Esophagus muscularis mucosa (tissue), 4 donors: ENCODE results near the gene MYCN. TPM values are rescaled to one million over a fixed set of nuclear protein-coding genes. Genes with fewer than 3 reads are reported as not detected.
"Not testable (repeated sequence)": the region's sequence is repeated elsewhere in the genome, so short reads cannot be mapped to it uniquely, and the experiment has no call there.

Experiments
- DNase-seq: peaks from one replicate; pipeline ENCODE4 v3.0.0-alpha.2; 2017; ENCODE audit errors: extremely low spot score
- H3K27ac ChIP-seq, 4 donors: fragments of 200-600 bp; sonication (generic); replicated peaks in 1 of 4; 1 replicate in 3 of 4; 2 replicates in 1 of 4; pipeline ENCODE4 v1.5.1; 2016 to 2019; ENCODE audit warnings: mild to moderate bottlenecking in 1 of 4
- H3K27me3 ChIP-seq, 4 donors: fragments of 200-600 bp; sonication (generic); one replicate each; pipeline versions ENCODE4 v1.5.1 to v1.6.0; 2016 to 2019
- H3K36me3 ChIP-seq, 4 donors: fragments of 200-600 bp; sonication (generic); one replicate each; pipeline ENCODE4 v1.5.1; 2016 to 2019
- H3K4me1 ChIP-seq, 4 donors: fragments of 200-600 bp; sonication (generic); one replicate each; pipeline ENCODE4 v1.5.1; 2016 to 2019
- H3K4me3 ChIP-seq, 4 donors: fragments of 200-600 bp; sonication (generic); 1 replicate in 2 of 4; 2 replicates in 2 of 4; pipeline ENCODE4 v1.5.1; 2016 to 2019; ENCODE audit warnings: mild to moderate bottlenecking in 4 of 4, moderate library complexity in 1 of 4
- H3K9me3 ChIP-seq, 4 donors: fragments of 200-600 bp; sonication (generic); 1 replicate in 3 of 4; 2 replicates in 1 of 4; pipeline ENCODE4 v1.5.1; 2016 to 2019
- EP300 ChIP-seq: sonication (generic); formaldehyde crosslinking; IDR thresholded peaks from one replicate; pipeline ENCODE4 v1.6.1; 2017; ENCODE audit warnings: antibody characterized with exemption
- POLR2A ChIP-seq: fragments of 450-650 bp; IDR thresholded peaks from one replicate; pipeline ENCODE4 v1.6.1; 2017; ENCODE audit warnings: antibody characterized with exemption, moderate library complexity, mild to moderate bottlenecking, low read depth
- POLR2AphosphoS5 ChIP-seq, 2 donors: sonication (generic); formaldehyde crosslinking; IDR thresholded peaks; one replicate each; pipeline ENCODE4 v1.6.1; 2017; ENCODE audit warnings: antibody characterized with exemption in 2 of 2
- WGBS: methylation state at CpG from one replicate; pipeline ENCODE4 v1.1.5; 2018; 5-methylcytosine and 5-hydroxymethylcytosine counted together
- intact Hi-C: fragments of 100-400 bp; cut with DNase I; formaldehyde crosslinking; loops from one replicate; pipeline ENCODE4 v1.15.1; 2023
- total RNA-seq, 4 donors: library from RNA; depleted of rRNA; stranded (reverse); fragments of >200 nt; gene quantifications; one replicate each; pipeline versions ENCODE4 v1.1.0 to v1.2.1, GENCODE V29; 2016
- TF ChIP-seq, protein P1 (sequence below), 3 experiments: fragments of 200-600 bp in 2 of 3; fragments of 450-650 bp in 1 of 3; sonication (generic) in 2 of 3; IDR thresholded peaks; one replicate each; pipeline ENCODE4 v1.5.1; 2017 to 2019; ENCODE audit warnings: antibody characterized with exemption in 3 of 3, mild to moderate bottlenecking in 2 of 3, moderate library complexity in 1 of 3

Gene MYCN
- total RNA-seq, 4 donors from 2014 or later: 0.83 to 1.2 (median 1.1) TPM

DNA sequence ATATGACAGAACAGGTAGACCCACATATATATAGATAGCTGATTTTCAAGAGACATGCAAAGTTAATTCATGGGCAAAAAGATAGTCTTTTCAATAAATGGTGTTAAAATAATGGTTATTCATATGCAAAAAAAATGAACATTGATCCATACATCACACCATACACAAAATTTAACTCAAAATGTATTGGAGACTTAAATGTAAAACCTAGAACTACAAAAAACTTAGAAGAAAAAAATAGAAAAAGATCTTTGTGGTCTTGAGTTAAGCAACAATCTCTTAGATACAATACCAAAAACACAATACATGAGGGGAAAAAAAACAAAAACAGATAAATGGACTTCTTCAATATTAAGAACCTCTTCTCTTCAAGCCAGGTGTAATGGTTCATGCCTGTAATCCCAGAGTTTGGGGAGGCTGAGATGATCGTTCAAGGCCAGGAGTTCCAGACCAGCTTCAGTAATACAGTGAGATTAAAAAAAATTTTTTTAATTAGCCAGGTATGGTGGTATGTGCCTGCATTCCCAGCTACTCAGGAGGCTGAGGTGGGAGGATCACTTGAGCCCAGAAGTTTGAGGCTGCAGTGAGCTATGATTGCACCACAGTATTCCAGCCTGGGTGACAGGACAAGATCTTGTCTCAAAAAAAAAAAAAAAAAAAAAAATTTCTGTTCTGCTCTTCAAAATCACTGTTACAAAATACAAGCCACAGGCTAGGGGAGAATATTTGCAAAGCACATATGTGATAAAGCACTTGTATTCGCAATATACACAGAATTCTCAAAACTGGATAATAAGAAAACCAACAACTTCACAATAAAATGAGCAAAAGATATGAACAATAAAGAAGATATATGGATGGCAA lies 32.7 kb upstream of the MYCN start:
- Histone ChIP-seq H3K4me1 (peaks cover 12 to 15% (median 13%) of the 10 kb centered on the region in 4 donors), H3K36me3 (no peaks in the 10 kb centered on the region), H3K9me3 (no peaks in the 10 kb centered on the region), H3K27me3 (no peaks in the 10 kb centered on the region), H3K4me3 (no peak overlapping the region), H3K27ac (no peak overlapping the region)
- TF ChIP-seq EP300: no peak
- TF ChIP-seq, protein P1, sequence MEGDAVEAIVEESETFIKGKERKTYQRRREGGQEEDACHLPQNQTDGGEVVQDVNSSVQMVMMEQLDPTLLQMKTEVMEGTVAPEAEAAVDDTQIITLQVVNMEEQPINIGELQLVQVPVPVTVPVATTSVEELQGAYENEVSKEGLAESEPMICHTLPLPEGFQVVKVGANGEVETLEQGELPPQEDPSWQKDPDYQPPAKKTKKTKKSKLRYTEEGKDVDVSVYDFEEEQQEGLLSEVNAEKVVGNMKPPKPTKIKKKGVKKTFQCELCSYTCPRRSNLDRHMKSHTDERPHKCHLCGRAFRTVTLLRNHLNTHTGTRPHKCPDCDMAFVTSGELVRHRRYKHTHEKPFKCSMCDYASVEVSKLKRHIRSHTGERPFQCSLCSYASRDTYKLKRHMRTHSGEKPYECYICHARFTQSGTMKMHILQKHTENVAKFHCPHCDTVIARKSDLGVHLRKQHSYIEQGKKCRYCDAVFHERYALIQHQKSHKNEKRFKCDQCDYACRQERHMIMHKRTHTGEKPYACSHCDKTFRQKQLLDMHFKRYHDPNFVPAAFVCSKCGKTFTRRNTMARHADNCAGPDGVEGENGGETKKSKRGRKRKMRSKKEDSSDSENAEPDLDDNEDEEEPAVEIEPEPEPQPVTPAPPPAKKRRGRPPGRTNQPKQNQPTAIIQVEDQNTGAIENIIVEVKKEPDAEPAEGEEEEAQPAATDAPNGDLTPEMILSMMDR (IDR thresholded peaks at IDR 0.05): no peak
- no peak for TF ChIP-seq POLR2A
- TF ChIP-seq POLR2AphosphoS5 (IDR thresholded peaks at IDR 0.05): no peak
- intact Hi-C loops: no loop called here
- WGBS: 91% methylated on average over 2 of the region's 2 CpGs
- DNase-seq: peak; percentile 45

DNA sequence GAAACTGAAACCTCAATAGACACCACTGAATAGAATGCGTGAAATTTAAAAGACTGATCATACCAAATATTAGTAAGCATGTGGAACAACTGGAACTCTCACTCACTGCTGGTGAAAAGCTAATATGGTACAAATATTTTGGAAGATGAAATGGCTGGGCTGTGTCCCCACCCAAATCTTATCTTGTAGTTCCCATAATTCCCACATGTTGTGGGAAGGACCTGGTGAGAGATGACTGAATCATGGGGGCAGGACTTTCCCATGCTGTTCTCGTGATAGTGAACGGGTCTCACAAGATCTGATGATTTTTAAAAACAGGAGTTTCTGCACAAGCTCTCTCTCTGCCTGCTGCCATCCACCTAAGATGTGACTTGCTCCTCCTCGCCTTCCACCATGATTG lies 32.0 kb upstream of the MYCN start:
- TF ChIP-seq, protein P1 (IDR thresholded peaks at IDR 0.05): no peak
- no peak for TF ChIP-seq EP300
- no peak overlapping the region for H3K27ac ChIP-seq
- no peak overlapping the region for H3K4me3 ChIP-seq
- DNase-seq: peak; percentile 62
- H3K27me3 ChIP-seq: no peaks in the 10 kb centered on the region
- intact Hi-C loops: no loop called here
- H3K9me3 ChIP-seq: no peaks in the 10 kb centered on the region
- WGBS: 88% methylated on average over 4 of the region's 4 CpGs
- peaks cover 13 to 17% (median 14%) of the 10 kb centered on the region in 4 donors for H3K4me1 ChIP-seq
- no peaks in the 10 kb centered on the region for H3K36me3 ChIP-seq

DNA sequence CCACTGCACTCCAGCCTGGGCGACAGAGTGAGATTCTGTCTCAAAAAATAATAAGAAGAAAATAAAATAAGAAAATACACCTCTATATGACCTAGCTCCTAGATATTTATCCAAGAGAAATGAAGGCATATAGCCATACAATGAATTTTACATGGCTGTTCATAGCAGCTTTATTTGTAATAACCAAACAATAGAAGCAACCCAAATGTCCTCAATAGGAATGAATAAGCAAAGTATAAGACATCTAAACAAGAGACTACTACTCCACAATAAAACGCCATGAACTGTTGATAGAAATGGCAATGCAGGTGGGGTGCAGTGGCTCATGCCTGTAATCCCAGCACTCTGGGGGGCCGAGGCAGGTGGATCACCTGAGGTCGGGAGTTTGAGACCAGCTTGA lies 31.2 kb upstream of the MYCN start:
- Histone ChIP-seq H3K4me1 (peaks cover 13 to 17% (median 14%) of the 10 kb centered on the region in 4 donors), H3K27me3 (no peaks in the 10 kb centered on the region), H3K36me3 (no peaks in the 10 kb centered on the region), H3K4me3 (no peak overlapping the region), H3K27ac (no peak overlapping the region), H3K9me3 (no peaks in the 10 kb centered on the region)
- 75% methylated on average over 4 of the region's 4 CpGs for WGBS
- intact Hi-C loops: no loop called here
- DNase-seq: peak; percentile 17
- no peak for TF ChIP-seq POLR2AphosphoS5 (IDR thresholded peaks at IDR 0.05)
- no peak for TF ChIP-seq POLR2A
- TF ChIP-seq, protein P1 (IDR thresholded peaks at IDR 0.05): no peak
- no peak for TF ChIP-seq EP300

DNA sequence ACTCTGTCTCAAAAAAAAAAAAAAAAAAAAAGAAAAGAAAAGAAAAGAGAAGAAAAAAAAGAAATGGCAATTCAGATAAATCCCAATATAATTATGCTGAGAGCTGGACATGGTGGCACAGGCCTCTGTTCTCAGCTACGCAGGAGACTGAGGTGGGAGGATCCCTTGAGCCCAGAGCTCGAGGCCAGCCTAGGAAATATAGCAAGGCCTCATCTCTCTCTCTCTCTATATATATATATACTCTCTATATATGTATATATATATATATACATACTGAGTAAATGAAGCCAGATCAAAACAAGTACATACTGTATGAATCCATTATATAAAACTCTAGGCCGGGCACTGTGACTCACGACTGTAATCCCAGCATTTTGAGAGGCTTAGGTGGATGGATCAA lies 30.6 kb upstream of the MYCN start:
- DNase-seq: no peak
- H3K27me3 ChIP-seq: no peaks in the 10 kb centered on the region
- H3K4me3 ChIP-seq: no peak overlapping the region
- peaks cover 19 to 21% (median 20%) of the 10 kb centered on the region in 4 donors for H3K4me1 ChIP-seq
- no peaks in the 10 kb centered on the region for H3K9me3 ChIP-seq
- intact Hi-C loops: no loop called here
- no peaks in the 10 kb centered on the region for H3K36me3 ChIP-seq
- H3K27ac ChIP-seq: no peak overlapping the region
- no peak for TF ChIP-seq EP300
- no peak for TF ChIP-seq POLR2AphosphoS5 (IDR thresholded peaks at IDR 0.05)
- no peak for TF ChIP-seq POLR2A
- TF ChIP-seq, protein P1 (IDR thresholded peaks at IDR 0.05): no peak
- WGBS: 89% methylated on average over 4 of the region's 4 CpGs

DNA sequence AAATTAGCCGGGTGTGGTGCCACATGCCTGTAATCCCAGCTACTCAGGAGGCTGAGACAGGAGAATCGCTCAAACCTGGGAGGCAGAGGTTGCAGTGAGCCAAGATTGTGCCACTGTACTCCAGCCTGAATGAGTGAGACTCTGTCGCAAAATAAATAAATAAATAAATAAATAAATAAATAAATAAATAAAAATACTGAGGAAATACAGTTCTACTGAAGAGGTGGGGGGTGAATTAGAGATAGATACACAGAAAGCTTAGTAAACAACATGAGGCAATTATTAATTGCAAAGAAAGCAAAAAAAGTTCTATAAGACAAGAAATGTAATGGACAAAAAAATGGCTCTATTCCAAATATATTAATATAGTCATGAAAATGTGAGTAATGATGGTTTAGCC lies 29.1 kb upstream of the MYCN start:
- DNase-seq, H3K27ac ChIP-seq, H3K4me3 ChIP-seq, intact Hi-C loops, H3K27me3 ChIP-seq, H3K9me3 ChIP-seq, H3K36me3 ChIP-seq: not testable (repeated sequence)
- H3K4me1 ChIP-seq: peaks cover 21 to 26% (median 25%) of the 10 kb centered on the region in 4 donors
- 88% methylated on average over 3 of the region's 3 CpGs for WGBS
